ENCODE results near the gene PAFAH1B2. TPM values are rescaled to one million over a fixed set of nuclear protein-coding genes. Genes with fewer than 3 reads are reported as not detected.
"Not testable (repeated sequence)": the region's sequence is repeated elsewhere in the genome, so short reads cannot be mapped to it uniquely, and the experiment has no call there.

The PAFAH1B2 gene
- total RNA-seq, 1 donor from 2014 or later: 85.9 TPM

- no peak for DNase-seq
These were observed 60.4 kb downstream of the PAFAH1B2 start for GRCh38 chr11:117204283-117205080.

GRCh38 chr11:117205211-117205818, 61.2 kb downstream of the PAFAH1B2 start:
- no peak for DNase-seq

GRCh38 chr11:117206111-117206510, 62.0 kb downstream of the PAFAH1B2 start:
- not testable (repeated sequence) for DNase-seq

DNA sequence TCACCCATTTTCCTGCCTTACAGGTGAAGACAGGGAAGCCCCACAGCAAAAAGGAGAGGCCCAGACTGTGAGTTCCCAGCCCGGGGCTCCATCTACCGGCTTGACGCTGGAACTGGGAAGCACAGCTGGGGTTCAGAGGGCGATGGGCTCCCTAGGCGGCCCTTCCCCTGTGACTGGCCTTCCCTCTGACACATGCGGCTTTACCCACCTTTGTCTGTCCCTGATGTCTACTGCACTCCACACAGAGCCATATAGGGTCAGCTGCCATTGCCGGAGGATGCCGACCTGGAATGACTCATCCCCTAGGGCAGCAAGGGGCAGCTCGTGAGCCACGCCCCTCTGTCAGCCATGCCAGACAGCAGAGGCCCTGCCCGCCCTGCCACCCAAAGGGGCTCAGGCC, 62.8 kb downstream of the PAFAH1B2 start:
- DNase-seq: not testable (repeated sequence)

GRCh38 chr11:117207481-117207880, 63.4 kb downstream of the PAFAH1B2 start:
- DNase-seq: not testable (repeated sequence)

GRCh38 chr11:117208710-117209109, 64.6 kb downstream of the PAFAH1B2 start:
- not testable (repeated sequence) for DNase-seq

GRCh38 chr11:117209351-117210125, 65.5 kb downstream of the PAFAH1B2 start:
- DNase-seq: not testable (repeated sequence)

DNA sequence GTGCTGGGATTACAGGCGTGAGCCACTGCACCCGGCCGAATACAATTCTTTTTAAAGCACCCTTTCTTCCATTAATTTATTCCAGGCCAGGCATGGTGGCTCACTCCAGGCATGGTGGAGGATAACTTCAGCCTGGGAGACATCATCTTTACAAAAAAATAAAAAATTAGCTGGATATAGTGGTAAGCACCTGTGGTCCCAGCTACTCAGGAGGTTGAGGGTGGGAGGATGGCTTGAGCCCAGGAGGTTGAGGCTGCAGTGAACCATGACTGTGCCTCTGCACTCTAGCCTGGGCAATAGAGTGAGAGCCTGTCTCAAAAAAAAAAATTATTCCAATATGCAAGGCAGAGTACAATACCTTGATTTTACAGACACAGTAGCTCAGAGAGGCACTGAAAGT, 66.5 kb downstream of the PAFAH1B2 start:
- DNase-seq: no peak

DNA sequence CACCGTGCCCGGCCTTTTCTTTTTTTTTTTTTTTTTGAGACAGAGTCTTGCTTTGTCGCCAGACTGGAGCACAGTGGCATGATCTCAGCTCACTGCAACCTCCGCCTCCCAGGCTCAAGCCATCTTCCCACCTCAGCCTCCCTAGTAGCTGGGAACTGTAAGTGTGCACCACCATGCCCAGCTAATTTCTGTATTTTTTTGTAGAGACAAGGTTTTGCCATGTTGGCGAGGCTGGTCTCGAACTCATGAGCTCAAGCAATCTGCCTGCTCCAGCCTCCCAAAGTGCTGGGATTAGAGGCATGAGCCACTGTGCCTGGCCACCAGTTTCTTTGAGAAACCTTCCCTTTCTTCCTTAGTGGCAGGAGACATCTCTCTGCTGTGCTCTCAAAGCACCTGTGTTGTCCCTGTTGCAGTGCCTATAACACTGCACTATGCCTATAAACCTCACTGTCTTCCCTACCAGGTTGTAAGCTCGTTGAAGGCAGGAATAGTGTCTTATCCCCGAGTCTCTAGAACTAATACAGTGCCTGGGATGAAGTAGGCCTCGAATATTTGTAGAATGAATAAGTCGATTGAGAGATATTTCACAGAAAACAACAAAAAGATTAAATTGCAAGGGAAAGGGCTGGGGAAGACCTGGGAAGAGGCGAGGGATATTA, 68.7 kb downstream of the PAFAH1B2 start:
- DNase-seq: no peak

DNA sequence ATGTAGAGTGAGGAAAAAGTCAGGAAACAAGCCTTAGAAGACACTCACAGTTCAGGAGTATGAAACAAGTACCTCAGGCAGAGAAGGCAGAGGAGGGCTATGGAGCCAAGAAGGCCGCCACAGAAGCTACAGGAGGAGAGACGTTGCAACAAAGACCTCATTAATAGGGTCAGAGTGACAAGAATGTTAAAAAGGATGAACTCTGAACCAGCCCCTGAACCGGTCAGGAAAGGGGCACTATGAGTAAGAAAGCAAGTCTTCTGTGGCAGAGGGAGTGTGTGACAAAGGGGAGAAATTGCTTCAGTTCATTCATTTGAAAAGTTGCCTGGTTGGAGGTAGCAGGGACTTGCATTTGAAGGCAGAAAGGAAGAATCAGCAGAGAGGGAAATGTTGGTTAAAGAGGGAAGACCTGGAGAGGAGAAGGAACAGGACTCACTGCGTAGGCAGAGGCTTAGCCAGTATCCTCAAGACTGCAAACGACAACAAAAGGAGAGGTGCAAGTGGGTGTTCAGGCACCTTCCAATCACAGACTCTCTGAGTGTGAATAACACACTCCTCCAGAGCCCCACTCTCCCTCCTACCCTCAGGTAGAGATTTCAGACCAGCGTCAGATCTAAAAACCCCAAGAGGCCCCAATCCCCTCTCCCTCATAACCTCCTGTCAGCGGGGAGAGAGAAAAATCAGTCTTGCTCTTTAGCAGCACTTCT, 70.5 kb downstream of the PAFAH1B2 start:
- DNase-seq: no peak

- no peak for DNase-seq
These were observed 73.3 kb downstream of the PAFAH1B2 start for GRCh38 chr11:117217141-117218084.

GRCh38 chr11:117218133-117218915, 74.2 kb downstream of the PAFAH1B2 start:
- no peak for DNase-seq

DNA sequence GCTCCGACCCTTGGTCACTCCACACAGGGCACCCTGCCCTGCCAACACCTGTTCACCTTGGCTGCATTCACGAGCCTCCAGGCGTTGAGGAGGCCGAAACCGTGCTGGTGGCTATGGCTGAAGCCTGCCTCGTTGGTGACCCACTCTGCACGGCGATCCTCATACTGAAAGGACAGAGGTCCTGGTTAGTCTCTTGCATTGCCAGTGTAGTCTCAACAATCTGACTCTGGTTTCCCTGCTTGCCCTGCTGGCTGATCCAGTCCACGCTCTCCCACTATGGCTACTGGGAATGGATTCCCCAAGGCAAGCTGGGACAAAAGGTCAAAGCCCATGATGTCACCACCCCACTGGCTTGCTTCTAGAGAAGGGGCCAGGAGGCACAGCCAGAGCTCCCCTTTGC, 74.9 kb downstream of the PAFAH1B2 start:
- no peak for DNase-seq

- no peak for DNase-seq
These were observed 75.4 kb downstream of the PAFAH1B2 start for GRCh38 chr11:117219455-117219854.

- no peak for DNase-seq
These were observed 75.9 kb downstream of the PAFAH1B2 start for GRCh38 chr11:117219995-117220394.

- no peak for DNase-seq
These were observed 76.5 kb downstream of the PAFAH1B2 start for GRCh38 chr11:117220568-117220967.

DNA sequence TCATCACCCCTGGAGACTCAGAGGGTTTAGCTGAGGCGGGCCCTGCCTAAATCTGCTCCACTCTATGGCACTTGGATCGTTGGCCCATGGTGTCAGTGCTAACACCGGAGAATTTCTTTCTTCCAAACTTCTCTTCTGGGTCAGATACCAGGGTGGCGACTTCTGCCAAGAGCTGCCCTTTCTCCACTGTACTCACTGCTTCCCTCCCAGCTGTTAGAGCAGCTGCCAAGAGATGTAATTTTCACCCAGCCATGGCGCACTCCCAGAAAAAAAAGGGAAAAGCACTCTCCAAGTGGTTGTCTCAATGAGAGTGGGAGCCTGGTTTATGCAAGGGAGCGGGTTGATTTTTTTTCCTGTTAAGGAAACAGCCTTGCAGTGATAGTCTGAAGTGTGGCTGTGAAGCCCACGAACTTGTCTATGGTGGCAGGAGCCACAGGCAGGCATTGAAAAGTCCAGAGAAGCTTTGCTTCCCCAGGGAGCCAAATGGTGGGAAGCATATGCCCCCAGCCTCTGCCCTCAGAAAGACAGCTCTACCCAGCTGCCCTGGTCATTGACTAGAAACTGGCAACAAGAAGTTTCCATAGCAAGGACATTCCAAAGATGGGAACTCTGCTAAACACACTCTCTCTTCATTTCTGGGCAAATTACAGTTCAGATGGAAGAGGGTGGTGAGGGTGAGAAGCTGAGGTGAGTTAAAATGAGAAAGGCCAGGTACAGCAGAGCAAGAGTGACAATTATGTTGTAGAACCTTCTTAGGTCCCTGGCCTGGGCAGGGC, 77.1 kb downstream of the PAFAH1B2 start:
- DNase-seq: no peak

DNA sequence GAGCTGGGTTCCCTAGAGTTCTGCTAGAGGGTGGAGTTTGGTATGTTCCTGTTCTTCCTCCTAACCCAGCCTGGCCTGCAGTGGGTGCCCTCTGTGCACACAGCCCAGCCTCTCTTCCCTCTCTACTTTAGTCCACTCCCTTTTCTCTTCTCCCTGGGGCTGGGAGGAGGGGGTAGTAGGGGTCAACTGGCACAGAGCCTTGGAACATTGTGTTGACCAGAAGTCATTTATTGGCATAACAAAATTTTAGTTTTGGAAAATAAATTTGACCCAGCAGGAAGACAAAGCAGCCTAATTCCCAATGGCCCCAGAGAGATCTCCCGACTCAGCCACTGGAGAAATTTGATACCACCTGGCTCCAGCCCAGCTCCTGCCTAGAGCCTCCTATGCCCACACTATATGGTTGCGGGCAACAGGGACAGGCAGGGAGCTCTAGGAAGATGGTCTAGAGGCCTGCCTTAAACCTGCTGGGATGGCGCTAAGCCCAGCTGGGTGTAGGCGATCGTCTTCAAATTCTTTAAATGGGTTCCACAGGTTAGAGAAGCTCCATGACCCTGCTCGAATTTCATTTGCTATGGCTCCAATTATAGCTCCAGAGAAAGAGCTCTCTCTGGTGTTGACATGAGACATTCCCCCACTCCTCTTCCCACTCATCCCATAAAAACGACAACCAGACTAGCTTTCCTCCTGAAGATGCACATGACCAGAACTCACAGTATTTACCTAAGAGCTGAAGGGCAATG, 77.9 kb downstream of the PAFAH1B2 start:
- peak; percentile 29 for DNase-seq

Measured in skin of body (tissue), 2 donors.